Measurements from ENCODE around the gene OAS2.

DNA sequence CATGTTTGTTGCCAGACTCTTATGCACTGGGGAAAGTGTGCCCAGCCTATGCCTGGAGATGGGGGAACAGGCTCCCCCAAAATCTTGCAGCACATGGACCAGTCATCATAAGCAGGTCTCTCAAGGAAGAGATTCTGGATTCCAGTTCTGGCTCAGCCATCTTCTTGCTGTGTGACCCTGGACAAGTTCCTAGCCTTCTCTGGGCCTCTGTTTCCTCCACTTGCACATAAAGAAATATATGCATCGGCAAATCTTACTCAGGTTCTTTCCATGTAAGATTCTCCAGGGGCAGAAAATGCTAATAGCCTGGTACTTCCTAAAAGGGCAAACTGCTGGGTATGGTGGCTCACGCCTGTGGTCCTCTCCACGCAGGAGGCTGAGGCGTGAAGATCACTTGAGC, 32.8 kb upstream of the OAS2 start:
- TF ChIP-seq GATA3 (IDR thresholded peaks at IDR 0.05; ENCODE audit: borderline replicate concordance): no peak
- TF ChIP-seq, protein P1, sequence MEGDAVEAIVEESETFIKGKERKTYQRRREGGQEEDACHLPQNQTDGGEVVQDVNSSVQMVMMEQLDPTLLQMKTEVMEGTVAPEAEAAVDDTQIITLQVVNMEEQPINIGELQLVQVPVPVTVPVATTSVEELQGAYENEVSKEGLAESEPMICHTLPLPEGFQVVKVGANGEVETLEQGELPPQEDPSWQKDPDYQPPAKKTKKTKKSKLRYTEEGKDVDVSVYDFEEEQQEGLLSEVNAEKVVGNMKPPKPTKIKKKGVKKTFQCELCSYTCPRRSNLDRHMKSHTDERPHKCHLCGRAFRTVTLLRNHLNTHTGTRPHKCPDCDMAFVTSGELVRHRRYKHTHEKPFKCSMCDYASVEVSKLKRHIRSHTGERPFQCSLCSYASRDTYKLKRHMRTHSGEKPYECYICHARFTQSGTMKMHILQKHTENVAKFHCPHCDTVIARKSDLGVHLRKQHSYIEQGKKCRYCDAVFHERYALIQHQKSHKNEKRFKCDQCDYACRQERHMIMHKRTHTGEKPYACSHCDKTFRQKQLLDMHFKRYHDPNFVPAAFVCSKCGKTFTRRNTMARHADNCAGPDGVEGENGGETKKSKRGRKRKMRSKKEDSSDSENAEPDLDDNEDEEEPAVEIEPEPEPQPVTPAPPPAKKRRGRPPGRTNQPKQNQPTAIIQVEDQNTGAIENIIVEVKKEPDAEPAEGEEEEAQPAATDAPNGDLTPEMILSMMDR (IDR thresholded peaks at IDR 0.05): no peak
- no peak for TF ChIP-seq FOSL2 (IDR thresholded peaks at IDR 0.05)
- no peak for TF ChIP-seq FOSL2 (CRISPR knock-in tag; IDR thresholded peaks at IDR 0.05)
- TF ChIP-seq POLR2A (IDR thresholded peaks at IDR 0.05; ENCODE audit: low read length): no peak
- no peak for TF ChIP-seq RCOR1 (IDR thresholded peaks at IDR 0.05; ENCODE audit: low read depth, low read length)
- no peak for TF ChIP-seq EP300 (IDR thresholded peaks at IDR 0.05)
- TF ChIP-seq, protein P2, sequence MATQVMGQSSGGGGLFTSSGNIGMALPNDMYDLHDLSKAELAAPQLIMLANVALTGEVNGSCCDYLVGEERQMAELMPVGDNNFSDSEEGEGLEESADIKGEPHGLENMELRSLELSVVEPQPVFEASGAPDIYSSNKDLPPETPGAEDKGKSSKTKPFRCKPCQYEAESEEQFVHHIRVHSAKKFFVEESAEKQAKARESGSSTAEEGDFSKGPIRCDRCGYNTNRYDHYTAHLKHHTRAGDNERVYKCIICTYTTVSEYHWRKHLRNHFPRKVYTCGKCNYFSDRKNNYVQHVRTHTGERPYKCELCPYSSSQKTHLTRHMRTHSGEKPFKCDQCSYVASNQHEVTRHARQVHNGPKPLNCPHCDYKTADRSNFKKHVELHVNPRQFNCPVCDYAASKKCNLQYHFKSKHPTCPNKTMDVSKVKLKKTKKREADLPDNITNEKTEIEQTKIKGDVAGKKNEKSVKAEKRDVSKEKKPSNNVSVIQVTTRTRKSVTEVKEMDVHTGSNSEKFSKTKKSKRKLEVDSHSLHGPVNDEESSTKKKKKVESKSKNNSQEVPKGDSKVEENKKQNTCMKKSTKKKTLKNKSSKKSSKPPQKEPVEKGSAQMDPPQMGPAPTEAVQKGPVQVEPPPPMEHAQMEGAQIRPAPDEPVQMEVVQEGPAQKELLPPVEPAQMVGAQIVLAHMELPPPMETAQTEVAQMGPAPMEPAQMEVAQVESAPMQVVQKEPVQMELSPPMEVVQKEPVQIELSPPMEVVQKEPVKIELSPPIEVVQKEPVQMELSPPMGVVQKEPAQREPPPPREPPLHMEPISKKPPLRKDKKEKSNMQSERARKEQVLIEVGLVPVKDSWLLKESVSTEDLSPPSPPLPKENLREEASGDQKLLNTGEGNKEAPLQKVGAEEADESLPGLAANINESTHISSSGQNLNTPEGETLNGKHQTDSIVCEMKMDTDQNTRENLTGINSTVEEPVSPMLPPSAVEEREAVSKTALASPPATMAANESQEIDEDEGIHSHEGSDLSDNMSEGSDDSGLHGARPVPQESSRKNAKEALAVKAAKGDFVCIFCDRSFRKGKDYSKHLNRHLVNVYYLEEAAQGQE (IDR thresholded peaks at IDR 0.05): no peak
- TF ChIP-seq TP53 (CRISPR knock-in tag; IDR thresholded peaks at IDR 0.05): no peak
- TF ChIP-seq PHF8 (IDR thresholded peaks at IDR 0.05; ENCODE audit: borderline replicate concordance, low read depth): no peak
- no peak for TF ChIP-seq NFE2L2 (conservative IDR thresholded peaks at IDR 0.05; ENCODE audit: low read length)
- no peak for TF ChIP-seq JUNB (IDR thresholded peaks at IDR 0.05)

Measured in A549 (cell line).